Measurements from ENCODE around the gene NHS. TPM values are rescaled to one million over a fixed set of nuclear protein-coding genes. Genes with fewer than 3 reads are reported as not detected.

The NHS gene
- total RNA-seq, 1 experiment from 2014 or later, result 6.2 TPM

GRCh38 chrX:17409566-17410290 lies 34.7 kb downstream of the NHS start:
- Mint-ChIP-seq H3K9me3 (ENCODE audit: unreplicated experiment) (no peaks in the 10 kb centered on the region), H3K4me1 (ENCODE audit: insufficient read depth, unreplicated experiment) (peaks cover 33% of the 10 kb centered on the region), H3K36me3 (ENCODE audit: insufficient read depth, unreplicated experiment) (no peaks in the 10 kb centered on the region), H3K27me3 (ENCODE audit: insufficient read depth, unreplicated experiment) (peaks cover 2% of the 10 kb centered on the region), H3K4me3 (ENCODE audit: unreplicated experiment) (no peak overlapping the region), H3K27ac (ENCODE audit: low read depth, unreplicated experiment) (no peak overlapping the region)
- ChIA-PET POLR2A (no interaction called here), CTCF (no interaction called here)
- intact Hi-C loops (cut with micrococcal nuclease), result loop anchor here (5.0 kb wide), 1 partner anchor 32 kb away; the partner anchor contains the start of gene NHS
- BruUV-seq (replicated peaks), result no TSS peak
- TF ChIP-seq CTCF (IDR thresholded peaks at IDR 0.05; ENCODE audit: unreplicated experiment), result no peak
- no peak for DNase-seq (ENCODE audit: unreplicated experiment)

GRCh38 chrX:17410651-17411050 lies 35.7 kb downstream of the NHS start:
- Mint-ChIP-seq H3K4me1 (ENCODE audit: insufficient read depth, unreplicated experiment) (peaks cover 32% of the 10 kb centered on the region), H3K9me3 (ENCODE audit: unreplicated experiment) (no peaks in the 10 kb centered on the region), H3K36me3 (ENCODE audit: insufficient read depth, unreplicated experiment) (no peaks in the 10 kb centered on the region), H3K4me3 (ENCODE audit: unreplicated experiment) (no peak overlapping the region), H3K27me3 (ENCODE audit: insufficient read depth, unreplicated experiment) (peaks cover 11% of the 10 kb centered on the region), H3K27ac (ENCODE audit: low read depth, unreplicated experiment) (no peak overlapping the region)
- intact Hi-C loops (cut with micrococcal nuclease), result loop anchor here (5.0 kb wide), 1 partner anchor 33 kb away; the partner anchor contains the start of gene NHS
- POLR2A ChIA-PET, result no interaction called here
- no peak for DNase-seq (ENCODE audit: unreplicated experiment)
- TF ChIP-seq CTCF (IDR thresholded peaks at IDR 0.05; ENCODE audit: unreplicated experiment), result no peak
- CTCF ChIA-PET, result no interaction called here
- no TSS peak for BruUV-seq (replicated peaks)

- no peak for TF ChIP-seq CTCF (IDR thresholded peaks at IDR 0.05; ENCODE audit: unreplicated experiment)
- no peaks in the 10 kb centered on the region for H3K36me3 Mint-ChIP-seq (ENCODE audit: insufficient read depth, unreplicated experiment)
- peaks cover 17% of the 10 kb centered on the region for H3K27me3 Mint-ChIP-seq (ENCODE audit: insufficient read depth, unreplicated experiment)
- no peak overlapping the region for H3K27ac Mint-ChIP-seq (ENCODE audit: low read depth, unreplicated experiment)
- CTCF ChIA-PET, result interaction anchor here (0.7 kb wide), 1 partner anchor 120 kb away, joined by 3 read pairs; no protein-coding TSS in a partner anchor
- BruUV-seq (replicated peaks), result no TSS peak
- DNase-seq (ENCODE audit: unreplicated experiment), result no peak
- intact Hi-C loops (cut with micrococcal nuclease), result loop anchor here (5.0 kb wide), 1 partner anchor 34 kb away; the partner anchor contains the start of gene NHS
- no peaks in the 10 kb centered on the region for H3K9me3 Mint-ChIP-seq (ENCODE audit: unreplicated experiment)
- peaks cover 32% of the 10 kb centered on the region for H3K4me1 Mint-ChIP-seq (ENCODE audit: insufficient read depth, unreplicated experiment)
- POLR2A ChIA-PET, result no interaction called here
- no peak overlapping the region for H3K4me3 Mint-ChIP-seq (ENCODE audit: unreplicated experiment)
Measured at GRCh38 chrX:17411205-17411604, 36.2 kb downstream of the NHS start.

- peak; percentile 45 for DNase-seq (ENCODE audit: unreplicated experiment)
- H3K27me3 Mint-ChIP-seq (ENCODE audit: insufficient read depth, unreplicated experiment), result peaks cover 24% of the 10 kb centered on the region
- H3K4me3 Mint-ChIP-seq (ENCODE audit: unreplicated experiment), result peak overlapping the region; percentile 39
- POLR2A ChIA-PET, result interaction anchor here (0.7 to 2.0 kb wide), 7 partner anchors 10 to 302 kb away, joined by 3 to 14 read pairs (median 3); no protein-coding TSS in a partner anchor
- peaks cover 32% of the 10 kb centered on the region for H3K4me1 Mint-ChIP-seq (ENCODE audit: insufficient read depth, unreplicated experiment)
- no peak for TF ChIP-seq CTCF (IDR thresholded peaks at IDR 0.05; ENCODE audit: unreplicated experiment)
- no TSS peak for BruUV-seq (replicated peaks)
- CTCF ChIA-PET, result interaction anchor here (1.2 kb wide), 1 partner anchor 12 kb away, joined by 3 read pairs; no protein-coding TSS in a partner anchor
- no peak overlapping the region for H3K27ac Mint-ChIP-seq (ENCODE audit: low read depth, unreplicated experiment)
- no peaks in the 10 kb centered on the region for H3K9me3 Mint-ChIP-seq (ENCODE audit: unreplicated experiment)
- no peaks in the 10 kb centered on the region for H3K36me3 Mint-ChIP-seq (ENCODE audit: insufficient read depth, unreplicated experiment)
- intact Hi-C loops (cut with micrococcal nuclease), result loop anchor here (5.0 kb wide), 1 partner anchor 35 kb away; the partner anchor contains the start of gene NHS
Measured at GRCh38 chrX:17412692-17413091, 37.7 kb downstream of the NHS start.
